ENCODE measurements around the gene NFKBIB.
"Not testable (repeated sequence)": the region's sequence is repeated elsewhere in the genome, so short reads cannot be mapped to it uniquely, and the experiment has no call there.

NFKBIB gene

DNA sequence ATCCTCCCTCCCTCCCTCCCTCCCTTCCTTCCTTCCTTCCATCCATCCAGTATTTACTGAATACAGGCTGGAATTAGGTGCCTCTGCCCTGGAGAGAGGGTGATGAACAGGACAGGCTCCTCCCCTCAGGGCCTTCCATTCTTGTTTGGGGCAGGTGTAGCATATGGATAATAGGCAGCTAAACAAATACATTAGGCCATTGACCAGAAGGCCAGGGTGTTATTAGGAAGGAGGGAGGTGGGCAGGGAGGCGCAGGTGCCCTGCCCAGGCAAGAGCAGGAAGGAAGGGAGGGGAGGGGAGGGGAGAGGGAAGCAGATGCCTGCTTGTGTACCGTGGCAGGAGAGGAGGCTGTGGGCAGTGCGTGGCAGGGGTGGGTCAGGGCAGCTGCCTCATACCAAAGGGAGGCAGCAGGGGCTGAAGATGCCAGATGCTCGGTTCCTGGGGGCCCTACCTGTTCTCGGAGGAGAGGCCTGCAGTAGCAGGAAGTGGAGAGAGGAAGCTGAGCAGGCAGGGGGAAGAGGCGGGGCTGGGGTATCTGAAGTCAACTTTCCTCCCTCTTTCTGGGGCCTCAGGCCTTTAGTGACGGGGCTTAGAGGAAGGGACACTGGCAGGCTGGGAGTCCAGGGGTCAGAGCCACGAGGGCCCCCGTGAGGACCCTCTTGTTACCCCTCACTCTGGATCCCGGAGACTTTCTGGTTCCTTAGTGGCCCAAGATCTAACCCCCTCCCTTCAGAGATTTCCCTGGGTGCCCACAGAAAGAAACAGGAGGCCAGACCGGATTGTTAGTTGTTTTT is 21.8 kb upstream of the NFKBIB start, which contains the start of gene RINL:
TSS of gene RINL (minus strand) at position 495 of the 794 bp plus-strand sequence. CDS start 1,533 bp downstream, outside the sequence.
- peak; percentile 47 for DNase-seq

DNA sequence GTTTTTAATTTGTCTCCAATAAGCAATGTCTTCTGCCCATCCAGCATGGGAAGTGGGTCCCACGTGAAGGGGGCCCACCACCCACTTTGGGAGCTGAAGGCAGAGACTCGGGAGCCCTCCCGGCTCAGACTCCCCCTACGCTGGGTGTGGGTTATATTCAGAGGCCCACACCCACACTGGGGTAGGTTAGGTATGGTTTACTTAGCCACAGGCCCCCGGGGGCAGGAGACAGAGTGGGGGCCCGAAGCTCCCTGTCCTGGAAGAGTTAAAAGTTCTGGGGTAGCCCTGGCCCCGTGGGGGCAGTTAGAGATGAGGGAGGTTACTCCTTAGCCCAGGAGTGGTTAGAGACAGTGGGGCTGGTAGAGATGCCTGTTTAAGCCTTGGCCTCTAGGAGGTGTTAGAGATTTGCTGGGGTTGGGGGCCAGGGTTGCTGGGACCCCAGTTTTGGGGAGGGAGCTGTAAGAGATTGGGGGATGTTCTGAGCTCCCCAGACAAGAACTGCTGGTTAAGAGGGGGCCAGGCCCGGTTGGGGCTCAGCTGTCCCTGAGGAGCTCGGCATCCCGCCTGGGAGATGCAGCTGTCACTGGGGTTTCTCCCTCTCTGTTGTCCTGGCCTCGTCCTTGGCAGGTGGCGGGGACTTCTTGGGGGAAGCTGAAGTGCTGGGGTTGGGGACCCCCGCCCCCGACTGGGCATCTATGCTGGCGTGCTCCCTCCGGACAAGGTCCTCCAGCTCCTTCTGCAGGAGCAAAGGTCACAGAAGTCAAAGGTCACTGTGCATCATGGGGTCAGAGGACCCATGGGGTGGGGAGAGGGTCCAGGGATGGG is 21.0 kb upstream of the NFKBIB start:
- DNase-seq, result no peak

- no peak for DNase-seq
Measured at GRCh38 chr19:38879400-38879751, 20.4 kb upstream of the NFKBIB start.

- DNase-seq, result no peak
Measured at GRCh38 chr19:38880076-38880881, 19.5 kb upstream of the NFKBIB start.

DNA sequence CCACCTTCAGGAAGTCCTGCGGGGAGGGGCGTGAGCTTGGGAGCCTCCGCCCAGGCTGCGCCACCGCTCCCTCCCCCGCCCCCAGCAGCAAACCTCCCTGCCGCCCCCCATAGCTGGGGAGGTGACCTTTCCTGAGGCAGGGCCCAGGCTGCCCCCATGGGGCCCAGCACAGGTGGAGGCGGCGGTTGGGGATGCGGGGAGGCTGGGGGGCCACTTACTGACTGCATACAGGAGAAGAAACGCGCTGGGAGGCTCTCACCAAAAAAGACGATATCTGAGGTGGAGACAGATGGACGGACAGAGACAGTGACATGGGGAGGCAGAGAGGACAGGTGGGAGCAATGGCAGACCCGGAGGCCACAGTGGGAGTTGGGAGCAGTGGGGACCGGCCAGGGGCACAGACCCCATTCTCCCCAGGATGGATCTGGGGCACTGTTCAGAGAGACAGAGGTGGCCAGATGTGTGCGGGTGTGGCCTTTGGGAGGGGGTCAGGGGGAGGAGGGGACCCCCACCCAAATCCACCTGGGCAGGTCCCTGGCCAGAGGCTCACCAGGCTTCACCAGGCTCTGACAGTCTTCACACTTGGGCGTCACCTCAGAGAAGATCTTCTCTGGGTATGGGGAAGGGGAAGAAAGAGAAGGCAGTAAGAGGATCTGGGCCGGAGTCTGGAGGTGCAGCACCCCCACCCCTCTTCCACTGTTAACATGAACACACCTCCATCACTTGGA is 18.7 kb upstream of the NFKBIB start:
- DNase-seq, result no peak

- DNase-seq, result no peak
Measured at GRCh38 chr19:38883286-38883685, 16.5 kb upstream of the NFKBIB start.

GRCh38 chr19:38884691-38885090 is 15.1 kb upstream of the NFKBIB start:
- DNase-seq, result not testable (repeated sequence)

DNA sequence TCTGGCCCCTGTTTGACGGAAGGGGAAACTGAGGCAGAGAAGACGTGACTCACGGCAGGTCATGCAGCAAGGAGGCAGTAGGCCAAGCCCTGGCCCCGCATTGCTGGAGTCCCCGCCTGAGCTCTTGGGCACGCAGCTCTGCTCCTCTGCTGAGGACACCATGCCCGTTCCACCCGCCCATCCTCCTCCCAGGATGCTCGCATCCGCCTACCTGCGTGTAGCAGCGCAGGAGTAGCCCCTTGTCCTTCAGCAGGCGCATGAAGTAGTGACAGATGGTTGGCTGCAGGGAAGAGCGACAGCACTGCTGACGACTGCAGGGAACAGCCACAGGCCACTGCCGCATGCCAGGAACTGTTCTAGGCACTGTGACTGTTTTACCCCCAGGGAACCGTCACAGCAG is 10.9 kb upstream of the NFKBIB start:
- DNase-seq, result no peak

DNA sequence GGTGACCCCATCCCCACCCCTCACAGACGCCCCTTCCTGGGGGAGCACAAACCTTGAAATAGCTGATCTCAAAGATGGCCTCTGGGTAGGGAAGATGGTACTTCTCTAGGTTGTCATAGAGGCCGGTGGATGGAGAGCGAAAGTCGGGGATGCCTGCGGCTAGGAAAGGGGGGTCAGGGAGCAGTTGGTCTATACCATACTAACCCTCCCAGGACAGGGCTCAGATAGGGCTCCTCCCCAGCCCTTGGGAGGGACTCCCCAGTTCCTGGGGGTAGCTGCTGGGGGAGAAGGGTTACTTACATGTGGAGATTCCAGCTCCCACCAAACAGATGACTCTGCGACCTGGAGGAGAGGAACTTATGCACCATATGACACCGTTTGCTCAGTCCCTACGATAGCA is 10.0 kb upstream of the NFKBIB start:
- DNase-seq, result no peak

GRCh38 chr19:38890686-38891085 is 9.1 kb upstream of the NFKBIB start:
- no peak for DNase-seq

GRCh38 chr19:38891771-38892170 is 8.0 kb upstream of the NFKBIB start:
- DNase-seq, result no peak

DNA sequence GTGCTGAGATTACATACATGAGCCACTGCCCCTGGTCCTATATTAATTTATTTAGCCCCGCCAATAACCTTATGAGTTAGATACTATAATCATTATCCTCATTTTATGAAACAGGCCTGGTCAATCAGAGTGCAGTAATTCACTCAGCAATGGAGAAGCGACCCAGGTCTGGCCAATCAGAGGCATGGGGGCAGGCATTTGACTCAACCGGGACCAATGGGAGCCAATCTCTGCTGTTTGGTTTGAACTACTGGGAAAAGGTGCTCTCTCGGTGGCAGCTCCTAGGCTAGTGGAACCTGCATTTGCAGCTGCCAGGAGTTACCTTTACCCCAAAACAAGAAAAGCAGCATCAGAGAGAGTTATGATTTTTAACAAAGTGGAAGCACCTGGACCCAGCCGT is 6.9 kb upstream of the NFKBIB start:
- peak; percentile 93 for DNase-seq

- DNase-seq, result no peak
Measured at GRCh38 chr19:38893341-38893771, 6.4 kb upstream of the NFKBIB start.

GRCh38 chr19:38894968-38895367 is 4.8 kb upstream of the NFKBIB start:
- no peak for DNase-seq

GRCh38 chr19:38898788-38899446 is 852 bp upstream of the NFKBIB start:
- DNase-seq, result peak; percentile 26

- DNase-seq, result no peak
Measured at GRCh38 chr19:38900202-38900629, 447 bp downstream of the NFKBIB start.

- no peak for DNase-seq
Measured at GRCh38 chr19:38900743-38901190, 998 bp downstream of the NFKBIB start.

GRCh38 chr19:38901683-38902082 is 1.9 kb downstream of the NFKBIB start:
- no peak for DNase-seq

GRCh38 chr19:38904581-38905539 is 5.1 kb downstream of the NFKBIB start:
- DNase-seq, result no peak

DNA sequence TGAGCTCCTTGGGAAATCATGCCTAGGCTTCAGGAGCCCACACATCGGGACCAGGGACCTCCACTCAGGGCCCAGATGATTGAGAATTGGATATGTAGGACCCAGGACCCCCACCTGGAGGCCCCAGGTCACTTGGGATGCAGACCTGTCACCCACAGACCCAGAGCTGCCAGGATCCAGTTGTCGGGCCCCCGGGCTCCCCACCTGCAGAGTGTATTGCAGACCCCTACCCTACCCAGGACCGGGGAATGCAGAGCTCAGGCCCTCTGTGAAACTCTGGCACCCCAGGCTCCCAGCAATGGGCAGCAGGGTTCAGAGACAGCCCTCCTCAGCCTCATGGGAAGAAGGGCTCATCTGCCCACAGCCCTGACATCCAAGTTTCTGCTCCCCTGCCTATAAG is 5.9 kb downstream of the NFKBIB start:
- no peak for DNase-seq

GRCh38 chr19:38907227-38907626 is 7.5 kb downstream of the NFKBIB start:
- DNase-seq, result no peak

Data from DMS79 treated with DMSO at 0.1 percent for 48 hours (cell line).